ENCODE results near the gene ARHGEF19.
"Not testable (repeated sequence)": the region's sequence is repeated elsewhere in the genome, so short reads cannot be mapped to it uniquely, and the experiment has no call there.

The ARHGEF19 gene

DNA sequence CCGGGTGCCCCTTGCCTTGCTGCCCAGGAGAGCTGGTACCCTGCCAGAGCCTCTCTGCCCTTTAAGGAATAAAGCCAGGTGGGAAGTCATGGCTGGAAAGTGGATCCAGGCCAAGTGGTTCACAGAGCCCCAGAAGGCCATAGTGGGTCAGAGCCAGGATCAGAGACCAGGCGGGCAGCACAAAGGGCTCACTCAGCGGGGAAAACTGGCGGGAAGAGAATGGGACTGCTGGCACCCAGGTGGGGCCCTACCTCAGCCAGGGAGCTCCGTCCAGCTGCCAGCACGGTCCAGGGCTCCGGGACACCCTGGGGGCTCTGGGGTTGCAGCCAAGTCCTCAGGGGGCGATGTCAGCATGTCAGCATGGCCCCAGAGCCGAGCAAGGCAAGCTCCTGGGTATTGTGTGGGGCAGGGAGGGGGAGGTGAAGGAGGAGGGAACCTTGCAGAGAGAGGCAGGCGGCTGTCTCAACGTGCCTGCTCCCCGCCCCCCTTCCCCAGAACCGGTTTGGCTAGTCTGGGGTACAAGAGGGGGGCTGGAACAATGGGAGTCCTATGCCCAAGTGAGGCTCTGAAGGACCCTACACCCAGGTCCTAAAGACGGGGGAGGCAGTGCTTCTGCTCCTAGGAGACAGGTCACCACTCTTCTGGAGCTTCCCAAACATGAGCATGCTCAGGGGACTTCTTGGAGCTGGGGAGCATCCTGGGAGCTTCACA, at the start of gene ARHGEF19:
TSS of gene ARHGEF19 (minus strand) at position 402 of the 711 bp plus-strand sequence. CDS start 3,598 bp downstream, outside the sequence.
- Histone ChIP-seq H3K9me3 (ENCODE audit: control insufficient read depth in 1 of 2, low read length in 2 of 2) (no peaks in the 10 kb centered on the region), H3K4me3 (ENCODE audit: low read depth in 1 of 2, low read length in 2 of 2) (no peak within 1 kb of the TSS), H3K27ac (ENCODE audit: low read length) (no peak within 1 kb of the TSS), H3K36me3 (ENCODE audit: control insufficient read depth in 1 of 2, insufficient read depth in 2 of 2, low read length in 2 of 2) (no peaks in the 10 kb centered on the region), H3K27me3 (ENCODE audit: low read depth, low read length) (no peaks in the 10 kb centered on the region), H3K4me1 (ENCODE audit: control insufficient read depth in 1 of 2, insufficient read depth in 2 of 2, low read length in 2 of 2) (peaks cover 0 to 12% of the 10 kb centered on the region in 2 donors)

DNA sequence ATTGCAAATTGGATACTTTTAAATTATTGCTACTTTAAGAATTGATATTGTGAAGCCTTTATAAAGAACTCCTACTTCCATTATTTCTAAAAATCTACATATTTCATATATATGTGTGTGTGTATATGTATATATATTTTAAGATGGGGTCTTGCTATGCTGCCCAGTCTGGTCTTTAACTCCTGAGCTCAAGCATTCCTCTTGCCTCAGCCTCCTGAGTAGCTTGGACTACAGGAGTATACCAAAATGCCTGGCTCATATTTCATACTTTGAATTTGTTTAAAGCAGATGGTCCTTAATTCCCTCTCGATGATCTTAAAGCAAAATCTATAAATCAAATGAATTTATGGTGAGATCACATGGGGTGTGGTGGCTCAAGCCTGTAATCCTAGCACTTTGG, 49.6 kb upstream of the ARHGEF19 start:
- no peaks in the 10 kb centered on the region for H3K9me3 ChIP-seq (ENCODE audit: control insufficient read depth in 1 of 2, low read length in 2 of 2)
- H3K36me3 ChIP-seq (ENCODE audit: control insufficient read depth in 1 of 2, insufficient read depth in 2 of 2, low read length in 2 of 2): no peaks in the 10 kb centered on the region

DNA sequence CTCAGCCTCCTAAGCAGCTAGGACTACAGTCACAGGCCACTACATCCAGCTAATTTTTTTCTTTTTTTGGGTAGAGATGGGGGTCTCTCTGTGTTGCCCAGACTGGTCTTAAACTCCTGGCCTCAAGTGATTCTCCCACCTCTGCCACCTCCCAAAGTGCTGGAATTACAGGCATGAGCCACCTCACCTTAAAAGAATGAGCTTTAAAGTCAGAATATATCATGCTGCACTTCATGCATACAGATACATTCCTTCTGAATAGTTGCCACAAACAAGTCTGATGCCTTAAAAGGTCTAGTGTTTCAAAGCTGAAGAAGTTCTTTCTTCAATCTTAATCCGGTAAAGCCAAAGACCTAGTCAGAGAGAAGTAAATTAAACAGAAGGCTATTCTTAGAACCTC, 48.4 kb upstream of the ARHGEF19 start:
- Histone ChIP-seq H3K27me3 (ENCODE audit: low read depth, low read length) (no peaks in the 10 kb centered on the region), H3K4me3 (ENCODE audit: low read depth in 1 of 2, low read length in 2 of 2) (no peak overlapping the region), H3K4me1 (ENCODE audit: control insufficient read depth in 1 of 2, insufficient read depth in 2 of 2, low read length in 2 of 2) (no peaks in the 10 kb centered on the region), H3K36me3 (ENCODE audit: control insufficient read depth in 1 of 2, insufficient read depth in 2 of 2, low read length in 2 of 2) (peaks cover 3 to 9% of the 10 kb centered on the region in 2 donors), H3K9me3 (ENCODE audit: control insufficient read depth in 1 of 2, low read length in 2 of 2) (no peaks in the 10 kb centered on the region), H3K27ac (ENCODE audit: low read length) (no peak overlapping the region)

More for the DNA sequence above, 49.6 kb upstream of the ARHGEF19 start:
- no peak overlapping the region for H3K4me3 ChIP-seq (ENCODE audit: low read depth in 1 of 2, low read length in 2 of 2)
- H3K4me1 ChIP-seq (ENCODE audit: control insufficient read depth in 1 of 2, insufficient read depth in 2 of 2, low read length in 2 of 2): no peaks in the 10 kb centered on the region
- H3K27me3 ChIP-seq (ENCODE audit: low read depth, low read length): no peaks in the 10 kb centered on the region
- H3K27ac ChIP-seq (ENCODE audit: low read length): no peak overlapping the region

DNA sequence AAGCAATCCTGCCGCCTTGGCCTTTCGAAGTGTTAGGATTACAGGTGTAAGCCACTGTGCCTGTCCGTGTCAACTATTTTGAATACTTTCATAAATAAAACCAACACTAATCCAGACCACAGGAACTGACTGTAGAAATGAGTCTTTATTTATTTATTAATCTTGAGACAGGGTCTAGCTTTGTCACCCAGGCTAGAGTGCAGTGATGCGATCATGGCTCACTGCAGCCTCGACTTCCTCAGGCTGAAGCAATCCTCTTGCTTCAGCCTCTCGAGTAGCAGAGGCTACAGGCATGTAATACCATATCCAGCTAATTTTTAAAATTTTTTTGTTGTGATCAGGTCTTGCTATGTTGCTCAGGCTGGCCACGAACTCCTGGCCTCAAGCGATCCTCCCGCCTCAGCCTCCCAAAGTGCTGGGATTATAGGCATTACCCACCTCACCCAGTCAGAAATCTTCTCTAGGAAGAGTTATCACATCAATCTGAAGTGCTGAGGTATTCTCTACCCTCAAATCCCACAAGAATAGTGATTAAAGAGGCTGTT, 46.2 kb upstream of the ARHGEF19 start:
- Histone ChIP-seq H3K27ac (ENCODE audit: low read length) (no peak overlapping the region), H3K4me3 (ENCODE audit: low read depth in 1 of 2, low read length in 2 of 2) (no peak overlapping the region), H3K4me1 (ENCODE audit: control insufficient read depth in 1 of 2, insufficient read depth in 2 of 2, low read length in 2 of 2) (no peaks in the 10 kb centered on the region), H3K36me3 (ENCODE audit: control insufficient read depth in 1 of 2, insufficient read depth in 2 of 2, low read length in 2 of 2) (peaks cover 18 to 21% of the 10 kb centered on the region in 2 donors), H3K9me3 (ENCODE audit: control insufficient read depth in 1 of 2, low read length in 2 of 2) (no peaks in the 10 kb centered on the region), H3K27me3 (ENCODE audit: low read depth, low read length) (no peaks in the 10 kb centered on the region)

DNA sequence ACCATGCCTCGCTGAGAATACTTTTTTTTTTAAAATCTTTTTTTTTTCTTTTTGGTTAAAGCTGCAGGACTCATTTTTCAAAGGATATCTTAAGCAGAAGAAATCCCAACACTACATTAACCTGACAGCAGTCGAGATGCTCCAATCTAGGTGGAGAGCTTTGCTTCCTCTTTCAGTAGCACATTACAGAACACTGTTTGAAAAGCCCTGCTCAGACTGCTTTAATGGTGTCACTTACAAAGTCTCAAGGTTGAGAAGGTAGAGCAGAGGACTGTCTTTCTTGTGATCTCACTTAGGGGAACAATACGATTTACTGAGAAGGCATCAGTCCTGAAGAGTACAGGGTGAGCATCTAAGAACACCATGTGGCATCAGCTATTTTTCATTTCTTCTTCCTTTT, 45.5 kb upstream of the ARHGEF19 start:
- Histone ChIP-seq H3K27me3 (ENCODE audit: low read depth, low read length) (no peaks in the 10 kb centered on the region), H3K36me3 (ENCODE audit: control insufficient read depth in 1 of 2, insufficient read depth in 2 of 2, low read length in 2 of 2) (peaks cover 21 to 25% of the 10 kb centered on the region in 2 donors), H3K27ac (ENCODE audit: low read length) (no peak overlapping the region), H3K9me3 (ENCODE audit: control insufficient read depth in 1 of 2, low read length in 2 of 2) (no peaks in the 10 kb centered on the region), H3K4me3 (ENCODE audit: low read depth in 1 of 2, low read length in 2 of 2) (no peak overlapping the region), H3K4me1 (ENCODE audit: control insufficient read depth in 1 of 2, insufficient read depth in 2 of 2, low read length in 2 of 2) (no peaks in the 10 kb centered on the region)

DNA sequence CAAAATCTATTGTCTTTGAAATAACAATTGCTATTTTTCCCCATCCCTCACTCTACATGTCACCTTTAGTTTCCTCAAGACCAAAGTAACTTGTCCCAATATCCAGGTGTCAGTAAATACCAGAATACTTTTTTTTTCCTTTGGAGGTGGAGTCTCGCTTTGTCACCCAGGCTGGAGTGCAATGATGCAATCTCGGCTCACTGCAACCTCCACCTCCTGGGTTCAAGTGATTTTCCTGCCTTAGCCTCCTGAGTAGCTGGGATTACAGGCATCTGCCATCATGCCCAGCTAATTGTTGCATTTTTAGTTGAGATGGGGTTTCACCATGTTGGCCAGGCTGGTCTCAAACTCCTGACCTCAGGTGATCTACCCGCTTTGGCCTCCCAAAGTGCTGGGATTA, 45.1 kb upstream of the ARHGEF19 start:
- H3K27ac ChIP-seq (ENCODE audit: low read length); H3K27me3 ChIP-seq (ENCODE audit: low read depth, low read length); H3K9me3 ChIP-seq (ENCODE audit: control insufficient read depth in 1 of 2, low read length in 2 of 2); H3K4me3 ChIP-seq (ENCODE audit: low read depth in 1 of 2, low read length in 2 of 2); H3K4me1 ChIP-seq (ENCODE audit: control insufficient read depth in 1 of 2, insufficient read depth in 2 of 2, low read length in 2 of 2): not testable (repeated sequence)
- peaks cover 25% of the 10 kb centered on the region in 2 donors for H3K36me3 ChIP-seq (ENCODE audit: control insufficient read depth in 1 of 2, insufficient read depth in 2 of 2, low read length in 2 of 2)

DNA sequence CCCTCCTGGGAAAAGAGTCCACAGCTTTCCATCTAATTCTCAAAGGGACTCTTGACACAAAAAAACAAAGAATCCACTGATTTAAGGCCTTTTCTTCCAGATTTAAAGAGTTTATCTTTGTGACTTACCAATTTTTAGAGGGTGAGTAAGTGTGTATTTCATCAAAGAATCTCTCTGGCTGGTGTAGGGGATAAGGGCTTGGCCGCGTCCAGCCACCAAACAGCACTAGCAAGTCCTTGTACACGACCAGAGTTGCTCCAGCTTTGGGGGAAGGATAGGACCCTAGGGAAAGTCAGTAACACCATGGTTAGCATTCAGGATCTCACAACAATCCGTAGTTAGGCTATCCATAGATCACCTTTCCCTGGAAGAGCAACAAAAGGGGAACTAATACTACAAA, 44.0 kb upstream of the ARHGEF19 start:
- Histone ChIP-seq H3K27ac (ENCODE audit: low read length) (no peak overlapping the region), H3K36me3 (ENCODE audit: control insufficient read depth in 1 of 2, insufficient read depth in 2 of 2, low read length in 2 of 2) (peaks cover 35 to 36% of the 10 kb centered on the region in 2 donors), H3K27me3 (ENCODE audit: low read depth, low read length) (no peaks in the 10 kb centered on the region), H3K4me3 (ENCODE audit: low read depth in 1 of 2, low read length in 2 of 2) (no peak overlapping the region), H3K9me3 (ENCODE audit: control insufficient read depth in 1 of 2, low read length in 2 of 2) (no peaks in the 10 kb centered on the region), H3K4me1 (ENCODE audit: control insufficient read depth in 1 of 2, insufficient read depth in 2 of 2, low read length in 2 of 2) (no peaks in the 10 kb centered on the region)

DNA sequence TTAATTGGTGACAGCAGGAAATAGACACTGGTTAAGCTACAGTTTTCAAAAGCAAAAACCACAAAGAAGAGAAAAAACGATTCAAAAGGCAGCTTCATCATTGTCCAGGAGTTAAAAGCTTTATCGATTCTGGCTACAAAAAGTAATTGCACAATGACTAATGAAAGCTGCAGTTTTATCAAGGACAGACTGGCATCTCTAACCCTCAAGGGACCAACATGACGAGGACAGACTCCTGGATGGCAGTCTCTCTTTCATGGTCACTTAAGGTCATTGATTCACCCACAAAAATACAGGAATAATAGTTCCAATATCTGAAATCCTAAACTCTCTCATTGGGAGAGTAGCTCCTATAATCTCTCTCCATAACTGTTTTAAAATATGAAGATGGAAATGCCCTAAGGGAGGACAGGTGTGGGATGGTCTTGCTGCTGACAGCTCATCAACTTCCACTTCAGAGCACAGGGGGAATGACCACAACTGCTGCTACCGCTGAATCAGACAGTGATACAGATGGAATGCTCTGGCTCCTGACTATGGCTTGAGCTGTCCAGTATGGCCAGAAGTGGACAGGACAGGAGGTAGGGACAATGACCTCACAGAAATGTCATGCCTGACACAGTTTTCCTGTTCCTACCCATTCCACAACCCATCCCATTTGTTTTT, 41.9 kb upstream of the ARHGEF19 start:
- H3K4me3 ChIP-seq (ENCODE audit: low read depth in 1 of 2, low read length in 2 of 2): no peak overlapping the region
- peaks cover 3 to 11% of the 10 kb centered on the region in 2 donors for H3K4me1 ChIP-seq (ENCODE audit: control insufficient read depth in 1 of 2, insufficient read depth in 2 of 2, low read length in 2 of 2)
- H3K9me3 ChIP-seq (ENCODE audit: control insufficient read depth in 1 of 2, low read length in 2 of 2): no peaks in the 10 kb centered on the region
- H3K36me3 ChIP-seq (ENCODE audit: control insufficient read depth in 1 of 2, insufficient read depth in 2 of 2, low read length in 2 of 2): peaks cover 42 to 50% of the 10 kb centered on the region in 2 donors
- H3K27ac ChIP-seq (ENCODE audit: low read length): no peak overlapping the region
- no peaks in the 10 kb centered on the region for H3K27me3 ChIP-seq (ENCODE audit: low read depth, low read length)

DNA sequence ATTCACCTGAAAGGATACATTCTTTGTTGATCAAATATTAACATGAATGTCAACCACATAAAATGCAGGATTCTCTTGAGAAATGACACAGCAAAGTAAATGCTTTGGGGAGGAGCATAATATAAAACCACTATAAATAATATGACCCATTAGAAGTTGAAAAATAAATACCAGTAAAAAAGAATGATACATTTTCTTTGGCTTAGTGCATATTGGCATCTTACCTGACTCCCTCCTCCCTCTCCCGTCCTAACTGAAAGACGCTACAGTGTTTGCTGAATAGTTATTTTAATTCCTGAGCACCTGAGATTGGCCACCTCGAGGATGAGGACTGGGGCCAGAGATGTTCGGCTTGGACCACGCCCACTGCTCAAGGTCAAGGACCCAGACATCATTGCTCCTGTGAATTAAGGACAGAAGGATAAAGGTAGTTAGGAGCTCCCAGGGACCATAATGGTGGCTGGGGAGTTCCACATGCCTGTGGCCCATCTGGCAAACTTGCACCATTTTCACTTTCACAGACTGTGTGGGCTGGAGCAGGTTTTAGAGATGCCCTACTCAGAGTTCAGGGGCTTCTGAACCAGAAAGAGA, 41.0 kb upstream of the ARHGEF19 start:
- Histone ChIP-seq H3K4me1 (ENCODE audit: control insufficient read depth in 1 of 2, insufficient read depth in 2 of 2, low read length in 2 of 2) (peaks cover 13 to 20% of the 10 kb centered on the region in 2 donors), H3K4me3 (ENCODE audit: low read depth in 1 of 2, low read length in 2 of 2) (no peak overlapping the region), H3K27ac (ENCODE audit: low read length) (no peak overlapping the region), H3K9me3 (ENCODE audit: control insufficient read depth in 1 of 2, low read length in 2 of 2) (no peaks in the 10 kb centered on the region), H3K27me3 (ENCODE audit: low read depth, low read length) (no peaks in the 10 kb centered on the region), H3K36me3 (ENCODE audit: control insufficient read depth in 1 of 2, insufficient read depth in 2 of 2, low read length in 2 of 2) (peaks cover 42 to 50% of the 10 kb centered on the region in 2 donors)

DNA sequence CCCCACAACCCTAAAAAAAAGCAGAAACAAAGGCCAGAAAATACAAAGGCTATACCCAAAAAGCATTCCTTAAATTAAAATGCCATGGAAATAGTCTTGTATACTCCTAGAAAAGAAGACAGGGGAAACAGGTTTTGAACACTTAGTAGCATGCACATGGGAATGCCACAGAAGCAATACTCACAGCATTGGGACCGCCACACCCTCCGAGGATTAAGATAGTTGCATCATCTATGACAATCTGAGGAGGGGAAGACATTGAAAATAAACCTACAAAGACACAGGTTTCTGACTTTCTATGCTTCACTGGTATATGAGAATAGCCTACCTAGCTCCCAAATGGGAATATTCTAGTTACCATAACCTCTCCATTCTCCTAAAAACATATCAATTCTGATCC, 40.5 kb upstream of the ARHGEF19 start:
- peaks cover 42 to 50% of the 10 kb centered on the region in 2 donors for H3K36me3 ChIP-seq (ENCODE audit: control insufficient read depth in 1 of 2, insufficient read depth in 2 of 2, low read length in 2 of 2)
- no peaks in the 10 kb centered on the region for H3K27me3 ChIP-seq (ENCODE audit: low read depth, low read length)
- no peak overlapping the region for H3K27ac ChIP-seq (ENCODE audit: low read length)
- peaks cover 18 to 26% of the 10 kb centered on the region in 2 donors for H3K4me1 ChIP-seq (ENCODE audit: control insufficient read depth in 1 of 2, insufficient read depth in 2 of 2, low read length in 2 of 2)
- no peak overlapping the region for H3K4me3 ChIP-seq (ENCODE audit: low read depth in 1 of 2, low read length in 2 of 2)
- H3K9me3 ChIP-seq (ENCODE audit: control insufficient read depth in 1 of 2, low read length in 2 of 2): no peaks in the 10 kb centered on the region

DNA sequence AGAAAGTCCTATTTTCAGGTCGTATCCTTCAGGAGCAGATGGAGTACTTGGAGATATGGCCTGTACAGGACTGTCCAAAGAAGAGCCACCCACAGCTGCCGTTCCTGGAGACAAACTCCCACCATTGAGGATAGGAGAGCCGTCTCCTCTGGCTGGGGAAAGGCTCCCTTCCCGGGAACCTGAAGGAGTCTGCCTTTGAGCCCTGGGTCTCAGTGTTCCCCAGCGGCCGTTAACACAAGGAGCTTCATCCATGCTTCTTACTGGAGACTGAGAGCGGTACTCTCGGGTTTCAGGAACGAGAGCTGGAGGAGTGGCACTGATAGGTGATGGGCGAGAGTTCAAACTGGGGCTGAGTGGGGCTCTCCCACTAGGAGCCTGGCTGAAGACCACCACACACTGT, 38.9 kb upstream of the ARHGEF19 start:
- Histone ChIP-seq H3K36me3 (ENCODE audit: control insufficient read depth in 1 of 2, insufficient read depth in 2 of 2, low read length in 2 of 2) (peaks cover 47 to 52% of the 10 kb centered on the region in 2 donors), H3K4me1 (ENCODE audit: control insufficient read depth in 1 of 2, insufficient read depth in 2 of 2, low read length in 2 of 2) (peaks cover 18 to 28% of the 10 kb centered on the region in 2 donors), H3K27ac (ENCODE audit: low read length) (no peak overlapping the region), H3K9me3 (ENCODE audit: control insufficient read depth in 1 of 2, low read length in 2 of 2) (no peaks in the 10 kb centered on the region), H3K27me3 (ENCODE audit: low read depth, low read length) (no peaks in the 10 kb centered on the region), H3K4me3 (ENCODE audit: low read depth in 1 of 2, low read length in 2 of 2) (no peak overlapping the region)

All from muscle layer of duodenum (tissue), 2 donors.